IgD-negative memory B cell (primary cell): Measurements from ENCODE around the gene FRMPD2. TPM values are rescaled to one million over a fixed set of nuclear protein-coding genes. Genes with fewer than 3 reads are reported as not detected.
"Not testable (repeated sequence)": the region's sequence is repeated elsewhere in the genome, so short reads cannot be mapped to it uniquely, and the experiment has no call there.

Experiments
- H3K27ac Mint-ChIP-seq, 3 donors: one replicate each; pipeline ENCODE4 v1.8.0; 2020 to 2022; ENCODE audit warnings: mild to moderate bottlenecking in 3 of 3, mixed read lengths in 3 of 3, moderate library complexity in 1 of 3
- H3K27me3 Mint-ChIP-seq: one replicate; pipeline ENCODE4 v1.8.0; 2021; ENCODE audit warnings: mixed read lengths
- H3K36me3 Mint-ChIP-seq: one replicate; pipeline ENCODE4 v1.8.0; 2020; ENCODE audit warnings: mild to moderate bottlenecking, mixed read lengths
- H3K4me1 Mint-ChIP-seq, 3 donors: one replicate each; pipeline ENCODE4 v1.8.0; 2020 to 2022; ENCODE audit warnings: mixed read lengths in 3 of 3, mild to moderate bottlenecking in 1 of 3
- H3K4me3 Mint-ChIP-seq, 4 donors: one replicate each; pipeline ENCODE4 v1.8.0; 2020 to 2022; ENCODE audit warnings: mild to moderate bottlenecking in 4 of 4, mixed read lengths in 4 of 4, moderate library complexity in 3 of 4
- H3K9me3 Mint-ChIP-seq, 3 donors: one replicate each; pipeline ENCODE4 v1.8.0; 2020 to 2021; ENCODE audit warnings: mixed read lengths in 3 of 3, mild to moderate bottlenecking in 1 of 3
- polyA plus RNA-seq: library from polyadenylated mRNA; unstranded; fragments of 300-500 nt; fragmentation: Illumina TruSeq; gene quantifications from one replicate; pipeline ENCODE4 v1.2.3, GENCODE V29; 2021

Gene FRMPD2
- polyA plus RNA-seq, 1 donor from 2014 or later = not detected

- H3K27ac Mint-ChIP-seq = no peak overlapping the region
Observed at GRCh38 chr10:48296576-48297098, 22.1 kb upstream of the FRMPD2 start.

DNA sequence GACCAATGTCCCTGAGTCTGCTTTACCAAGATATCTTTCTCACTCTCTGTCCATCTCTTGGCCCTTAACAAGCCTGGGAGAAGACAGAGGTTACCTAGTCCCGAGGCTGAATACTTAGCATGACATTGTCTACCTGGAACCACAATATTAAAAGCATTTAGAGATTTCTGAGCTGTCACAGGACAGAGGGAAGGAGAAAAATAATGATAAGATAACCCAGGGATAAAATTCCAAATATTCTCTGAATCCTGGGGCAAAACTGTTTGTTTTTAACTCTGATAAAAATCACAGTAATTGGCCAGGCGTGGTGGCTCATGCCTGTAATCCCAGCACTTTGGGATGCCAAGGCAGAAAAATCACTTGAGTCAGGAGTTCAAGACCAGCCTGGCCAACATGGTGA is 19.9 kb upstream of the FRMPD2 start:
- Mint-ChIP-seq H3K9me3 (no peaks in the 10 kb centered on the region), H3K27ac (no peak overlapping the region), H3K4me1 (peaks cover 0 to 4% (median 0%) of the 10 kb centered on the region in 3 donors), H3K27me3 (peaks cover 2% of the 10 kb centered on the region), H3K36me3 (no peaks in the 10 kb centered on the region), H3K4me3 (no peak overlapping the region)

More at GRCh38 chr10:48296576-48297098, 22.1 kb upstream of the FRMPD2 start:
- peaks cover 0 to under 1% (median 0%) of the 10 kb centered on the region in 3 donors for H3K4me1 Mint-ChIP-seq
- no peaks in the 10 kb centered on the region for H3K36me3 Mint-ChIP-seq
- no peaks in the 10 kb centered on the region for H3K9me3 Mint-ChIP-seq
- H3K4me3 Mint-ChIP-seq = no peak overlapping the region
- peaks cover 4% of the 10 kb centered on the region for H3K27me3 Mint-ChIP-seq

GRCh38 chr10:48292616-48293015 is 18.1 kb upstream of the FRMPD2 start:
- H3K4me1 Mint-ChIP-seq = peaks cover 0 to 4% (median 3%) of the 10 kb centered on the region in 3 donors
- H3K27ac Mint-ChIP-seq = no peak overlapping the region
- H3K9me3 Mint-ChIP-seq = no peaks in the 10 kb centered on the region
- H3K27me3 Mint-ChIP-seq = peaks cover 2% of the 10 kb centered on the region
- peaks cover 3% of the 10 kb centered on the region for H3K36me3 Mint-ChIP-seq
- H3K4me3 Mint-ChIP-seq = no peak overlapping the region

GRCh38 chr10:48291190-48291589 is 16.7 kb upstream of the FRMPD2 start:
- no peaks in the 10 kb centered on the region for H3K9me3 Mint-ChIP-seq
- no peak overlapping the region for H3K27ac Mint-ChIP-seq
- peaks cover 0 to 4% (median 3%) of the 10 kb centered on the region in 3 donors for H3K4me1 Mint-ChIP-seq

DNA sequence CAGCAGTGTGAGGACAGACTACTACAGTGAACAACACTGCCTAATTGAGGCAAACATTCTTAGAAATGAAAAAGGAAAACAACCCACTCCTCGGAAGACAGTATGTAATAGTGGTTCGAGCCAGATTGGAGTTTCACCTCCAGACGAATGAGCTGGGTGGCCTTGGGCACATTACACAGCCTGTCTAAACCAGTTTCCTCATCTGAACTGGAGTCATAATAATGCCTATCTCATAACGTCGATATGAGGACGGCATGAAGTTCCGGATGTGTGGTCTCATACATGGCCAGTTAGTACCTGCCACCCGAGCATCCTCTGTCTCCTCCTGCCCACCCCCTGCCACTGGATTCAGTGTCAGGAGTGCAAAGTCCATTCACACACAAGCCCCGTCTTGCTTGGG is 15.8 kb upstream of the FRMPD2 start:
- Mint-ChIP-seq H3K36me3 (peaks cover 5% of the 10 kb centered on the region), H3K27me3 (no peaks in the 10 kb centered on the region), H3K27ac (no peak overlapping the region), H3K9me3 (no peaks in the 10 kb centered on the region), H3K4me1 (peaks cover 0 to 5% (median 4%) of the 10 kb centered on the region in 3 donors), H3K4me3 (no peak overlapping the region)

More at GRCh38 chr10:48291190-48291589, 16.7 kb upstream of the FRMPD2 start:
- H3K36me3 Mint-ChIP-seq = peaks cover 3% of the 10 kb centered on the region
- H3K27me3 Mint-ChIP-seq = no peaks in the 10 kb centered on the region
- H3K4me3 Mint-ChIP-seq = no peak overlapping the region

DNA sequence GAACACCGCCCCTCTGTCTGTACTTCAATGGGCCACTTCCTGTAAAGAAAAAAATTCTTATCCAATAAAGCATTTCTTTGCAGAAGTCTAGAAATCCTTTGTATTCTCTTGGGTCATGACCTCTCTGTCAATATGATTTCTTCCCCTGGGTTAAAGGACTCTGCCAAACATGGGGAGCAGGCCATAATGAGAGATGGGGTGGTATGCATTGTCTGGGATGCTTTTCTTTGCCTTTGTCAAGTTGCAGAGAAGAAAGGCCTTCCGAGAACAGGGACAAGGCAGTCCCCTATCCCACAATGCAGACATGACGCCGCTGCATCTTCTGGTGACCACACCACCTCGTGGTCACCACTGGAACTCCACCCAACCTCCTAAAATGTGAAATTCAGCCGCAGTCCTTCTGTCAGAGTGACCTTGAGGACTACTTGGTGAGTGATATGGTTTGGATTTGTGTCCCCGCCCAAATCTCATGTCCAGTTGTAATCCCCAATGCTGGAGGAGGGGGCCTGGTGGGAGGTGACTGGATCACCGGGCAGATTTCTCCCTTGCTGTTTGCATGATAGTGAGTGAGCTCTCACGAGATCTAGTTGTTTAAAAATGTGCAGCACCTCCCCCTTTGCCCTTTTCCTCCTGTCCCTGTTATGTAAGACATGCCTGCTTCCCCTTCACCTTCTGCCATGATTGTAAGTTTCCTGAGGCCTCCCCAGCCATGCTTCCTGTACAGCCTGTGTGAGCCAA is 15.2 kb upstream of the FRMPD2 start:
- Mint-ChIP-seq H3K9me3 (peaks cover 0 to 2% (median 0%) of the 10 kb centered on the region in 3 donors), H3K27ac (no peak overlapping the region), H3K4me1 (peaks cover 0 to 5% (median 4%) of the 10 kb centered on the region in 3 donors), H3K36me3 (peaks cover 5% of the 10 kb centered on the region), H3K4me3 (no peak overlapping the region), H3K27me3 (no peaks in the 10 kb centered on the region)

DNA sequence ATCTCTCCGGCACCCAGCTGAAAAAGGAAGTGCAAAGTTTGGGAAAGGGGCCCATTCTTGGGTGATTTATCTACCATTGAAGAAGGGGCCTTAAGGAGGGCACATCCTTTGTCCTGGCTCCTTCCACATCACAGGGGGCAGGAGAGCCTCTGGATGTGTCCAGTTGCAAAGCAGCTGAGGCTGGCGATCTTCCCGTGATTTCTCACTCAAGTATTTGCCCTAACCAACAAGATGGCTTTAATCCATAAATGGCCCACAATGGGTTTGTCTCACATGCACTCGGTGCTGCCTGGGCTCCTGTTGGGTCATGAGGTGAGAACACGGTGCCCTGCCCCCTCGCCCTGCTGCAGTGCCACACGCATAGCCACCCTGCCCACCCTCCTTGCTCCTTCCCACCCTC is 14.2 kb upstream of the FRMPD2 start:
- Mint-ChIP-seq H3K4me1 (peaks cover 0 to 5% (median 4%) of the 10 kb centered on the region in 3 donors), H3K36me3 (peaks cover 6% of the 10 kb centered on the region), H3K4me3 (no peak overlapping the region), H3K27ac (no peak overlapping the region), H3K27me3 (no peaks in the 10 kb centered on the region), H3K9me3 (peaks cover 2 to 5% (median 3%) of the 10 kb centered on the region in 3 donors)

- Mint-ChIP-seq H3K4me1 (peaks cover 0 to 9% (median 5%) of the 10 kb centered on the region in 3 donors), H3K9me3 (peaks cover 2 to 6% (median 4%) of the 10 kb centered on the region in 3 donors), H3K36me3 (peaks cover 8% of the 10 kb centered on the region), H3K27ac (no peak overlapping the region), H3K27me3 (no peaks in the 10 kb centered on the region), H3K4me3 (no peak overlapping the region)
Observed at GRCh38 chr10:48287417-48288391, 13.2 kb upstream of the FRMPD2 start.

GRCh38 chr10:48286356-48286755 is 11.9 kb upstream of the FRMPD2 start:
- H3K9me3 Mint-ChIP-seq = peaks cover 4 to 14% (median 4%) of the 10 kb centered on the region in 3 donors

GRCh38 chr10:48285710-48286109 is 11.2 kb upstream of the FRMPD2 start:
- Mint-ChIP-seq H3K4me3 (peak overlapping the region in 1 of 4 donors; percentile 1), H3K36me3 (peaks cover 8% of the 10 kb centered on the region), H3K9me3 (peaks cover 6 to 18% (median 7%) of the 10 kb centered on the region in 3 donors), H3K27ac (peak overlapping the region in 1 of 3 donors; percentile 18), H3K27me3 (no peaks in the 10 kb centered on the region), H3K4me1 (peaks cover 0 to 10% (median 6%) of the 10 kb centered on the region in 3 donors)

More at GRCh38 chr10:48286356-48286755, 11.9 kb upstream of the FRMPD2 start:
- H3K4me3 Mint-ChIP-seq = no peak overlapping the region
- H3K27me3 Mint-ChIP-seq = no peaks in the 10 kb centered on the region
- H3K36me3 Mint-ChIP-seq = peaks cover 8% of the 10 kb centered on the region
- H3K4me1 Mint-ChIP-seq = peaks cover 0 to 10% (median 6%) of the 10 kb centered on the region in 3 donors
- H3K27ac Mint-ChIP-seq = no peak overlapping the region

DNA sequence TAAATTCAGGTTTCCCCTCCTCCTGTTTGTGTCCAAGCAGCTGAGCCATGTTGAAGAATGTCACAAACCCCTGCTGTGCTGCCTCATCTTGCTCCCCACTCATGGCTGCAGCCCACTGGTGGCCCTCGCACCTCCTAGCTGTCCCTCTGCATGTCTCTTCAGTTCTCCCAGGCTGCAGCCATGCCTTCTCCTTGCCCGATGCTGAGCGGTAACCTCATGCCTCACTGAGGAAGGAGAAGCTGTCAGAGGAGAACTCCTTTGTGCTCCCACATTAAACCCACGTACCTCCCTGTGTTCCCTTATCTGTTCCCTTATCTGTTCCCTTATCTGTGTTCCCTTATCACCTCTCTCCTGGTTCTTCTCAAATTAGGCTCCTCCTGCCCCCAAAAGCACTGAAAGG is 10.3 kb upstream of the FRMPD2 start:
- Mint-ChIP-seq H3K9me3 (peaks cover 6 to 18% (median 7%) of the 10 kb centered on the region in 3 donors), H3K36me3 (peaks cover 8% of the 10 kb centered on the region), H3K4me1 (peaks cover 0 to 10% (median 6%) of the 10 kb centered on the region in 3 donors), H3K4me3 (no peak overlapping the region), H3K27me3 (no peaks in the 10 kb centered on the region), H3K27ac (no peak overlapping the region)

DNA sequence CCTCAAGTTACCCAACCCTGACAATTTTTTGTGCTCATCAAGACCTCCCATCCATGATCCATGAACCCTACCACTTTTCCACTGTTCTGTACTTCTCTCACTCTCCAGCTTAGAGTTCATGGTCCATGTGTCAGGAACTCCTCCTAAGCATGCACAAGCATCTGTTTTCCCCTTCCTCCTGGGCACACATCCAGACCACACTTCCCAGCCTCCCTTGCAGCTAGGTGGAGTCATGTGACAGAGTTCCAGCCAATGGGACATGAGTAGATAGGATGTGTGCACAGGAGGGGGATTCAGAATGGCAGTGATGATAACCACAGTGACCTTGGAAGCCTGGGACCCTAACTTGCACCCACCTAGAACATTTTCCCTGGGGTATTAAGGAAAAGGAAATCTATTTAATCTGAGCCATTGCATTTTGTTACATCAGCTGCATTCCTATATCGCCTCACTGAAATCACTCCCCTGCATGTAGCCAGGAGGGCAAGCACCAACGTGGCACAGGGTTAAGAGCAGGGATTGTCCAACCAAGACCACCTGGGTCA is 9.6 kb upstream of the FRMPD2 start:
- H3K27ac Mint-ChIP-seq = no peak overlapping the region
- peaks cover 0 to 9% (median 5%) of the 10 kb centered on the region in 3 donors for H3K4me1 Mint-ChIP-seq
- no peaks in the 10 kb centered on the region for H3K27me3 Mint-ChIP-seq
- peaks cover 7% of the 10 kb centered on the region for H3K36me3 Mint-ChIP-seq
- no peak overlapping the region for H3K4me3 Mint-ChIP-seq
- peaks cover 6 to 18% (median 7%) of the 10 kb centered on the region in 3 donors for H3K9me3 Mint-ChIP-seq

DNA sequence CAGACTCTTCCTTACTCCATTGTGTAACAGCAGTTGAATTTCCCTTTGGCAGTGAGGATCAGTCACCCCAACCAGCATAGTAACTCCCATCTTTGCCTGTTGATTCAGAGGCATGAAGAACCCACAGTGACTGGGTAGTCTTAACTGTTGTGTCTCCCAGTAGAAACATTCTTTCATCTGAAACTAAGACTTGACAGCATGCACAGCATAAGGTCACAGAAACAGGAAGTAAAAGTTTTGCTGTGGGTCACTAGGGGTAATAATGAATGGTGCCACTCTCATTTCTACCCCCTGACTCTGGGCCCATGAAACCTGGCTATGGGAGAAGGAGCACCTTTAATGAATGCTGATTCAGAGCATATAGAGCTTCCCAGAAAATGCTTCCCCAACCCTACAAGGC is 8.3 kb upstream of the FRMPD2 start:
- Mint-ChIP-seq H3K4me3 (no peak overlapping the region), H3K36me3 (peaks cover 5% of the 10 kb centered on the region), H3K9me3 (peaks cover 6 to 18% (median 7%) of the 10 kb centered on the region in 3 donors), H3K27ac (no peak overlapping the region), H3K27me3 (no peaks in the 10 kb centered on the region), H3K4me1 (peaks cover 0 to 9% (median 8%) of the 10 kb centered on the region in 3 donors)

- Mint-ChIP-seq H3K4me1 (peaks cover 0 to 10% (median 8%) of the 10 kb centered on the region in 3 donors), H3K9me3 (peaks cover 6 to 18% (median 7%) of the 10 kb centered on the region in 3 donors)
- H3K4me3 Mint-ChIP-seq, H3K27me3 Mint-ChIP-seq, H3K27ac Mint-ChIP-seq, H3K36me3 Mint-ChIP-seq: not testable (repeated sequence)
Observed at GRCh38 chr10:48281697-48282096, 7.2 kb upstream of the FRMPD2 start.
